Thyroid gland (tissue), 4 donors: Measurements from ENCODE around the gene COG5.

Experiments used
- POLR2A ChIP-seq, 2 donors: fragments of 450-650 bp; IDR thresholded peaks; one replicate each; pipeline ENCODE4 v1.6.1; 2017; ENCODE audit warnings: antibody characterized with exemption in 2 of 2, mild to moderate bottlenecking in 2 of 2, moderate library complexity in 1 of 2
- TF ChIP-seq, protein P1 (sequence below), 6 experiments: fragments of 200-600 bp in 3 of 6; fragments of 450-650 bp in 3 of 6; sonication (generic) in 3 of 6; IDR thresholded peaks; one replicate each; pipeline ENCODE4 v1.5.1; 2016 to 2019; ENCODE audit warnings: antibody characterized with exemption in 6 of 6, mild to moderate bottlenecking in 2 of 6, inconsistent platforms in 1 of 6, moderate library complexity in 1 of 6

- TF ChIP-seq, protein P1, sequence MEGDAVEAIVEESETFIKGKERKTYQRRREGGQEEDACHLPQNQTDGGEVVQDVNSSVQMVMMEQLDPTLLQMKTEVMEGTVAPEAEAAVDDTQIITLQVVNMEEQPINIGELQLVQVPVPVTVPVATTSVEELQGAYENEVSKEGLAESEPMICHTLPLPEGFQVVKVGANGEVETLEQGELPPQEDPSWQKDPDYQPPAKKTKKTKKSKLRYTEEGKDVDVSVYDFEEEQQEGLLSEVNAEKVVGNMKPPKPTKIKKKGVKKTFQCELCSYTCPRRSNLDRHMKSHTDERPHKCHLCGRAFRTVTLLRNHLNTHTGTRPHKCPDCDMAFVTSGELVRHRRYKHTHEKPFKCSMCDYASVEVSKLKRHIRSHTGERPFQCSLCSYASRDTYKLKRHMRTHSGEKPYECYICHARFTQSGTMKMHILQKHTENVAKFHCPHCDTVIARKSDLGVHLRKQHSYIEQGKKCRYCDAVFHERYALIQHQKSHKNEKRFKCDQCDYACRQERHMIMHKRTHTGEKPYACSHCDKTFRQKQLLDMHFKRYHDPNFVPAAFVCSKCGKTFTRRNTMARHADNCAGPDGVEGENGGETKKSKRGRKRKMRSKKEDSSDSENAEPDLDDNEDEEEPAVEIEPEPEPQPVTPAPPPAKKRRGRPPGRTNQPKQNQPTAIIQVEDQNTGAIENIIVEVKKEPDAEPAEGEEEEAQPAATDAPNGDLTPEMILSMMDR (IDR thresholded peaks at IDR 0.05): no peak
- no peak for TF ChIP-seq POLR2A (IDR thresholded peaks at IDR 0.05)
Measured at GRCh38 chr7:107605218-107605815, 41.6 kb upstream of the COG5 start.
